Transverse colon (tissue), 4 donors: ENCODE measurements around the gene PRKAR1B.

Experiments
- POLR2AphosphoS5 ChIP-seq, 3 donors: sonication (generic); formaldehyde crosslinking; IDR thresholded peaks; one replicate each; pipeline ENCODE4 v1.6.1; 2016; ENCODE audit warnings: antibody characterized with exemption in 3 of 3
- TF ChIP-seq, protein P1 (sequence below), 5 experiments: fragments of 200-600 bp in 3 of 5; fragments of 450-650 bp in 2 of 5; sonication (generic) in 3 of 5; IDR thresholded peaks; 1 replicate in 2 of 5; 2 replicates in 3 of 5; pipeline ENCODE4 v1.5.1; 2016 to 2017; ENCODE audit warnings: antibody characterized with exemption in 5 of 5, inconsistent platforms in 3 of 5, mild to moderate bottlenecking in 2 of 5, moderate library complexity in 1 of 5

DNA sequence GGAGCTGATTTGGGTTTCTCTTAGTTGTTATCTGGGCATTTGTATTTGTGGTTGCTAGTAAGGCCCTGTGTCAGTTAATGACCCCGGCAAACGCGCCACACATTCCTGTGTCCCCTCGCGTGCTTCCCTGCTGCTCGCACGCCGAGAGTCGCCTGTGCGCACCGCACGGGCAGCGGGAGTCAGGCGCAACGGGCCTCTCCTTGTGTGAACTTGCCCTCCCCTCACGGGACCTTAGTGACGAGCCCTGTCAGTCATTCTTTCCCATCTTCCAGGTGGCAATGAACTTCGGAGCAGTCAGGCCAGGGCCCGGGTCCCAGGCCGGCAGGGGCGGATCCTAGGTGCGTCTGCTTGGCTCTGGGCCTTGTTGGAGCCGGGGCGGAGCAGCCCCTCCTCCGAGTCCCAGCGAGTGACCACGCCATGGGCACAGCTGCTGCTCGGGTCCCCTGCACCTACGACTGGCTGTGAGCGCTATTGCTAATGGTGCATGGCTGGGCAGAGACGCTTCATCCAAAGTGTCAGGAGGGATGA lies 12.4 kb upstream of the PRKAR1B start:
- TF ChIP-seq, protein P1, sequence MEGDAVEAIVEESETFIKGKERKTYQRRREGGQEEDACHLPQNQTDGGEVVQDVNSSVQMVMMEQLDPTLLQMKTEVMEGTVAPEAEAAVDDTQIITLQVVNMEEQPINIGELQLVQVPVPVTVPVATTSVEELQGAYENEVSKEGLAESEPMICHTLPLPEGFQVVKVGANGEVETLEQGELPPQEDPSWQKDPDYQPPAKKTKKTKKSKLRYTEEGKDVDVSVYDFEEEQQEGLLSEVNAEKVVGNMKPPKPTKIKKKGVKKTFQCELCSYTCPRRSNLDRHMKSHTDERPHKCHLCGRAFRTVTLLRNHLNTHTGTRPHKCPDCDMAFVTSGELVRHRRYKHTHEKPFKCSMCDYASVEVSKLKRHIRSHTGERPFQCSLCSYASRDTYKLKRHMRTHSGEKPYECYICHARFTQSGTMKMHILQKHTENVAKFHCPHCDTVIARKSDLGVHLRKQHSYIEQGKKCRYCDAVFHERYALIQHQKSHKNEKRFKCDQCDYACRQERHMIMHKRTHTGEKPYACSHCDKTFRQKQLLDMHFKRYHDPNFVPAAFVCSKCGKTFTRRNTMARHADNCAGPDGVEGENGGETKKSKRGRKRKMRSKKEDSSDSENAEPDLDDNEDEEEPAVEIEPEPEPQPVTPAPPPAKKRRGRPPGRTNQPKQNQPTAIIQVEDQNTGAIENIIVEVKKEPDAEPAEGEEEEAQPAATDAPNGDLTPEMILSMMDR (IDR thresholded peaks at IDR 0.05) = no peak
- TF ChIP-seq POLR2AphosphoS5 (IDR thresholded peaks at IDR 0.05) = no peak
